MG63 (cell line): ENCODE data around the gene VASP. TPM values are rescaled to one million over a fixed set of nuclear protein-coding genes. Genes with fewer than 3 reads are reported as not detected.

Experiments used
- DNase-seq: peaks from one replicate; pipeline ENCODE4 v3.0.0-alpha.2; 2020
- H3K27me3 ChIP-seq: fragments of 250-450 bp; sonication (Bioruptor Pico); 2 replicates; pipeline ENCODE4 v1.5.1; 2020; ENCODE audit warnings: mild to moderate bottlenecking, moderate library complexity
- H3K36me3 ChIP-seq: fragments of 250-450 bp; sonication (Bioruptor Pico); 2 replicates; pipeline ENCODE4 v1.5.1; 2020; ENCODE audit warnings: mild to moderate bottlenecking, moderate library complexity
- H3K4me3 ChIP-seq: fragments of 250-450 bp; sonication (Bioruptor Pico); 2 replicates; pipeline ENCODE4 v1.5.1; 2020; ENCODE audit warnings: mild to moderate bottlenecking, moderate library complexity
- H3K9me3 ChIP-seq: fragments of 250-450 bp; sonication (Bioruptor Pico); 2 replicates; pipeline ENCODE4 v1.5.1; 2020; ENCODE audit warnings: mild to moderate bottlenecking, moderate library complexity
- total RNA-seq: library from RNA; depleted of rRNA; stranded (reverse); fragments of >200 nt; shearing (Covaris generic); gene quantifications from 2 replicates; pipeline ENCODE4 v1.2.3, GENCODE V29; 2014; ENCODE audit warnings: low replicate concordance; rRNA removed

VASP gene
- 129 and 196 TPM in 2 replicates for total RNA-seq

DNA sequence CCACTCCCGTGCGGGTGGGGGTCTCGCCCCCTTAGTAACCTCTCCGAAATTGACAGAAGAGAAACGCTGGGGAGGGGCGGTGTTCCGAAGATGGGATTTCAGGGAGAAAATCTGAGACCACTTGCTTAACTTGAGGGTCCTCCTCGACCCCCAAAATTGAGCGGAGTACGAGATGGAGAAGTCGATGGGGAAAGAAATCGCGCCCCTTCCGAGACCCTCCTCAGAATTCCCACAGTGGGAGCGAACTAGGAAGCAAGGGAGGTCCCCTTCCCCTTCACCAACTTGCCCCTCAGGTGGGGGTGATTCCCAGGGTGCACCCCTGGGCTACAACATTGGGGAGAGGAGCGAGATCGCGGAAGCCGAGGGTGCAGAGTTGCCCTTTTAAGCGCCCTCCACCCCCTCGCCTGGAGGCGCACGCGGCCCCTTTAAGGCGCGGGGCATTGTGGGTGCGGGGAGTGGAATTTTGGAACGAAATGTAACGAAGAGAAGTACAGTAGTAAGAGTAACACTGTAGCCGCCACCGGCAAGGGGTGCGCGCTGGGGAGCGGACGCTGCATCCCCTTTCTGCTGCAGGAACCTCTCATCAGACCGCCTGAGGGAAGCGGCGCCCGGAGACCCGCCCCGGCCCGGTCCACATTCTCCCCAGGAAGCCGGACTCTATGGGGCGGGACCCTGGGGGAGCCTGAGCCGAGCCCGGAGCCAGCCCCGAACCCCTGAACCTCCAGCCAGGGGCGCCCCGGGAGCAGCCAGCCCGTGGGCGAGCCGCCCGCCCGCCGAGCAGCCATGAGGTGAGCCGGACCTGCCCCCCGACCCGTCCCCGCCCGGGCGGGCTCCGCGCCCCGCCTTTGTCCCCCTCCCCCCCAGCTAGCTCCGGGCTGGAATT, at the start of gene VASP:
Gene VASP (plus strand): TSS at position 491 of the 883 bp plus-strand sequence. CDS start 293 bp downstream, at position 784.
- H3K27me3 ChIP-seq = no peaks in the 10 kb centered on the region

DNA sequence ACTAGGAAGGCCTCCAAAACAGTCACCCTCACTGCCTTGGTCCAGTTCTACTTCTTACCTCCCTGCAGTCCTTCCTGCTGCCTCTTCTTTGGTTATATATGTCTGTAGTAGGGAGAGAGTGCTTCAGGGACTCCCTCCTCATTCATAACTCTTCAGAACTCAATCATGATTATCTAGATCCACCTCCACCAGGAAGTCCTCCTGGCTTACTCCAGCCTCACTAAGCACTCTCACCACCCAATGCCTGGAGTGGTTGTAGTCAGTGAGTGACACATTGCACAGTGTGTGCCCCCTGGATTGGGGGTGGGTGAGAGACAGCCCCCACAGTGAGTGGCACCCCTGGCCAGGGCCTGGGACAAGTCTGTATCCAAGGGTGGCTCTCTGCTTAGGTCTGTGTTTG, 49.5 kb upstream of the VASP start:
- no peak for DNase-seq
- Histone ChIP-seq H3K4me3 (no peak overlapping the region), H3K36me3 (no peaks in the 10 kb centered on the region), H3K9me3 (no peaks in the 10 kb centered on the region), H3K27me3 (no peaks in the 10 kb centered on the region)

More for the DNA sequence above, at the start of gene VASP:
- Histone ChIP-seq H3K36me3 (peaks cover 30% of the 10 kb centered on the region), H3K9me3 (no peaks in the 10 kb centered on the region), H3K4me3 (peak within 1 kb of the TSS; percentile 71)
- peak; percentile 92 for DNase-seq

DNA sequence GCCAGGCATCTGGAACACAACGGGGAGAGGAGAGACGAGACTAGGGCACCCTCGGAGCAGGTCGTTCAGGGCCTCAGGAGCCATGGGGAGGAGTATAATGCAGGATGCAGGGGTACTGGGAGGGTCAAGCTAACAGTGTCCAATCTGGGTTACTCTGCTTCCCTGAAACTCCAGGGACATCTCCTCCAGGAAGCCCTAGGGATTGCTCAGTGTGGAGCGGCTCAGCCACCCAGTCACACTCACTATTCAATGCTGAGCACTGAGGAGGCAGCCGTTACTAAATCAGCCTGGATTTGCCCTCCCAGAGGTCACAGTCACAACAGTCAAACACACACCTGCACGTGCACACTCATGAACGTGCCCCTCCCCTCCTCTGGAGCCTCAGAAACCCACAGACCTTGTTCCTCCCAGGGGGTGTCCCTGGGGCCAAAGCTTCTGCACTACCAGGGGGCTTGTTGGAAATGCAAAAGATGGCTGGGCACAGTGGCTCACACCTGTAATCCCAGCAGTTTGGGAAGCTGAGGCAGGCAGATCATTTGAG, 46.4 kb upstream of the VASP start:
- no peaks in the 10 kb centered on the region for H3K27me3 ChIP-seq
- H3K36me3 ChIP-seq = no peaks in the 10 kb centered on the region
- no peak overlapping the region for H3K4me3 ChIP-seq
- no peaks in the 10 kb centered on the region for H3K9me3 ChIP-seq
- no peak for DNase-seq

DNA sequence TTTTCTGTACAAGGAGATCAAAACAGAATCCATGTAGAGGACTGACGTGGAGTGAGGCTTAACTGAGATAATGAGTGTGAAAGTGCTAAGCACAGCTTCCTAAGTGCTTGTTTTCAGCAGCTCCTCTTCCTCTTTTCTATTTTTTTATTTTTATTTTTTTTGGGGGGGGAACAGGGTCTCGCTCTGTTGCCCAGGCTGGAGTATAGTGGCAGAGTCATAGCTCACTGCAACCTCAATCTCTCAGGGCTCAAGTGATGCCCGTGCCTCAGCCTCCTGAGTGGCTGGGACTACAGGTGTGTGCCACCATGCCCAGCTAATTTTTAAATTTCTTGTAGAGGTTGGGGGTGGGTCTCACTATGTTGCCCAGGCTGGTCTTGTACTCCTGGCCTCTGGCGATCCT, 45.1 kb upstream of the VASP start:
- no peaks in the 10 kb centered on the region for H3K36me3 ChIP-seq
- no peaks in the 10 kb centered on the region for H3K9me3 ChIP-seq
- no peak overlapping the region for H3K4me3 ChIP-seq
- H3K27me3 ChIP-seq = no peaks in the 10 kb centered on the region
- DNase-seq = no peak

DNA sequence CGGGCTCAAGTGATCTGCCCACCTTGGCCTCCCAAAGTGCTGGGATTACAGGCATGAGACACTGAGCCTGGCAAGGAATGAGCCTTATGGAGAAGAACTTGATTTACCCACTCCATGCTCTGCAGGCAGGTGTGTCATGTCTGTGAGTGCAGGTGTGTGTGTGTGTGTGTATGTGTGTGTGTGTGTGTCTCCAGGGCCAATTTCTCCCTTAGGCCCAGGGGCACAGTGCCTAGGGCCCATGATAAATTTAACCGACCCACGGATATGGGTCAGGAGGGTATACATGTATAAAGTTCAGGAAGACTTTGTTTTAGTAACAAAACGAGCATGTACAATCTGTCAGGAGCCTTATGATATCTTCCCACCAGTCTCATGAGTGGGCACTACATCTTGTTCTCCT, 44.0 kb upstream of the VASP start:
- no peaks in the 10 kb centered on the region for H3K27me3 ChIP-seq
- no peaks in the 10 kb centered on the region for H3K9me3 ChIP-seq
- no peaks in the 10 kb centered on the region for H3K36me3 ChIP-seq
- H3K4me3 ChIP-seq = no peak overlapping the region
- no peak for DNase-seq

DNA sequence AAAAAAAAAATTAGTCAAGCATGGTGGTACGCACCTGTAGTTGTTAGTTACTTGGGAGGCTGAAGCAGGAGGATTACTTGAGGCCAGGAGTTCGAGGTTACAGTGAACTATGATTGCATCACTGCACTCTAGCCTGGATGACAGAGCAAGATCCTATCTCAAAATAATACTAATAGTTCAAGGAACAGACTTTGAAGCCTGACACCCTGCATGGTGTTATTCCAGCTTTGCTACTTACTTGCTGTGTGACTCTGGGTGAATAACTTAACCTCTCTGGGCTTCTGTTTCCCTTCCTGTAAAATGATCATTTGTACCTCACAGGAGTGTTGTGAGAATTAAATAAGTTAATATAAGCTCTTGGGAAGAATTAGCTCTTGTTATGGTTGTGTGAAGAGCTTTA, 43.0 kb upstream of the VASP start:
- H3K4me3 ChIP-seq = no peak overlapping the region
- no peaks in the 10 kb centered on the region for H3K9me3 ChIP-seq
- H3K27me3 ChIP-seq = no peaks in the 10 kb centered on the region
- H3K36me3 ChIP-seq = no peaks in the 10 kb centered on the region
- no peak for DNase-seq

DNA sequence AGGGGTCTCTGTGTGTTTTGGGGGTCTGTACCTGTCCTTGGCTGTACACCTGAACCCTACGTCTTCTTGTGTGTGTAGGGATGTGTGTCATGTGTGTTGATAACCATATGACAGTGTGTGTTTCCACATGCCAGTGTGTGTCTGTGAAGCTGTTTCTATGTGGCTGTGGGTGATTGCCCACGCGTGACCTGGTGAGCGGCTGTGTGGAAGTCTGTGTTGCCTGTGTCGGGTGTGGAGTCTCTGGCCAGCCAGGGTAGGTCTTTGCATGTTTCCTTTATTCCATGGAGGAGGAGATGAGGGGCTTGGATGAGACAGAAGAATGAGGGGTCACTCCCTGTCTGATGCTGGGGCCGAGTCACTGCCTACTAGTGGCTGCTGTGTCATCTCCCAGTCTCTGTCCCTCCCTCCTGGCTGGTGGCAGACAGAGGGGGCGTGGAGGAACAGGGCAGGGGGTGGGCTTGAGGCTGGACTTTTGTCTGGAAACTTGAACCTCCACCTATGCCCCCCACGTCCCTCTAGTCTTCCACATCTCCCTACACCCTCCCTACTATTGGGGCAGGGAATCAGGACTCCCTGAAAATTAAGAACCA, 42.3 kb upstream of the VASP start:
- Histone ChIP-seq H3K36me3 (no peaks in the 10 kb centered on the region), H3K9me3 (no peaks in the 10 kb centered on the region), H3K27me3 (no peaks in the 10 kb centered on the region), H3K4me3 (no peak overlapping the region)
- DNase-seq = no peak

DNA sequence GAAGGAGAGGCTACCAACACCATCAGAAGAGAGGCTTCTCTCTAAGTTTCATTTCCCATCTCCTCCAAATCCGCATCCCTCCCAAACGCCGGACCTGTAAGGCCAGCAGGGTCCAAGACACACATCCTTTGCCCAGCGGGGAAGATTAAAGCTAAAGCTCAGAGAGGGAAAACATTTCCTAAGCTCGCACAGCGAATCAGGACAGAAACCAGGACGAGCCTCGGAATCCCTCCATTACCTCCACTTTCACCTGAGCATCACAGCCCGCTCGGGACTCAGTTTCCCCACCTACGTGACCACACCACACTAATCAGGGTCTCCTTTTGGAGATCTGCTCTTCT, 40.2 kb upstream of the VASP start:
- no peak for DNase-seq
- Histone ChIP-seq H3K9me3 (no peaks in the 10 kb centered on the region), H3K4me3 (peak overlapping the region; percentile 77), H3K27me3 (no peaks in the 10 kb centered on the region), H3K36me3 (no peaks in the 10 kb centered on the region)

DNA sequence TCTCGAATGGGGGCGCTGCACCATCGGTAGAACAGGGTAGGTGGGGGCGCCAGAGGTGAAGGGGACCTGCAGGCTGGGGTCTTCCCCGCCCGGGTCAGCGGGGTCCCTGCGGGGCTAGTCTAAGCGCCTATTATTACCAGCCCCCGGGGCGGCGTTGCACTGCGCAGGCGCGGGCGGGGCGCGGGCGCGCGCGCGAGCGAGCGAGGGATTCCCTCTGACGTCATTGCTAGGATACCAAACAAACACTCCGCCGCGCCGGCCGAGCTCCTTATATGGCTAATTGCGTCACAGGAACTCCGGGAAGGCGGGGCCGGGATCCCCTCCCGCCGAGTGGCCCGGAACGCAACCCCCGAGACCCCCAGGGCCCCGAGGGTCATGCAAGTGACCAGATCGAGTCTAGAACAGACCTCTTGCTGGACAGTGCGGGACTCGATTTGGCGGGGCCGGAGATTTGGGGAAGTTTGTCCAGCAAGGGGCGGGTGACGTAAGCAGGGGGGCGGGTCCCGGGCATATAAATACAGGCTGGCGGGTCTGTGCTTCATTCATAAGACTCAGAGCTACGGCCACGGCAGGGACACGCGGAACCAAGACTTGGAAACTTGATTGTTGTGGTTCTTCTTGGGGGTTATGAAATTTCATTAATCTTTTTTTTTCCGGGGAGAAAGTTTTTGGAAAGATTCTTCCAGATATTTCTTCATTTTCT, 39.7 kb upstream of the VASP start, which contains the start of gene FOSB:
Gene FOSB (plus strand): TSS at position 541 of the 703 bp plus-strand sequence. CDS start 591 bp downstream, outside the sequence.
- peak; percentile 90 for DNase-seq

DNA sequence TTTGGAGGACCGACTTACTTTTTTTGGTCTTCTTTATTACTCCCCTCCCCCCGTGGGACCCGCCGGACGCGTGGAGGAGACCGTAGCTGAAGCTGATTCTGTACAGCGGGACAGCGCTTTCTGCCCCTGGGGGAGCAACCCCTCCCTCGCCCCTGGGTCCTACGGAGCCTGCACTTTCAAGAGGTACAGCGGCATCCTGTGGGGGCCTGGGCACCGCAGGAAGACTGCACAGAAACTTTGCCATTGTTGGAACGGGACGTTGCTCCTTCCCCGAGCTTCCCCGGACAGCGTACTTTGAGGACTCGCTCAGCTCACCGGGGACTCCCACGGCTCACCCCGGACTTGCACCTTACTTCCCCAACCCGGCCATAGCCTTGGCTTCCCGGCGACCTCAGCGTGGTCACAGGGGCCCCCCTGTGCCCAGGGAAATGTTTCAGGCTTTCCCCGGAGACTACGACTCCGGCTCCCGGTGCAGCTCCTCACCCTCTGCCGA, 39.1 kb upstream of the VASP start:
- Histone ChIP-seq H3K27me3 (no peaks in the 10 kb centered on the region), H3K36me3 (no peaks in the 10 kb centered on the region), H3K4me3 (peak overlapping the region; percentile 77), H3K9me3 (no peaks in the 10 kb centered on the region)
- peak; percentile 26 for DNase-seq

More for the DNA sequence above, 39.7 kb upstream of the VASP start, which contains the start of gene FOSB:
- H3K27me3 ChIP-seq = no peaks in the 10 kb centered on the region
- H3K4me3 ChIP-seq = peak within 1 kb of the TSS; percentile 77
- no peaks in the 10 kb centered on the region for H3K9me3 ChIP-seq
- no peaks in the 10 kb centered on the region for H3K36me3 ChIP-seq

DNA sequence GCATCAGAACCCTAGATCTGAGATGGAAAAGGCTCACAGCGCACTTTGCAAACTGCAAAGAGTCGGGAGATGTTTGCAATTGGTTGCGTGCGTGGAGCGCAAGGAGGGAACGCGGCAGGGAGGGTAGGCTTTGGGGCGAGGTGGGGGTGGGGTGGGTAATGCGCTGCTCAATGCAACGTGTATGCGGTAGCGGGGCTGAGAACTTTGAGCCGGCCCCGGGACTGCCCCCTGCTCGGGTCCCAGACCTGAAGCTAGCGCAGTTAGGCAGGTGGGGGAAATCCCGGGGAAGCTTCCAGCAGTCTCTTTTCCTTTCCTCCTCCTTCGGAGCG, 38.5 kb upstream of the VASP start:
- Histone ChIP-seq H3K4me3 (peak overlapping the region; percentile 77), H3K9me3 (no peaks in the 10 kb centered on the region), H3K36me3 (no peaks in the 10 kb centered on the region), H3K27me3 (no peaks in the 10 kb centered on the region)
- no peak for DNase-seq

DNA sequence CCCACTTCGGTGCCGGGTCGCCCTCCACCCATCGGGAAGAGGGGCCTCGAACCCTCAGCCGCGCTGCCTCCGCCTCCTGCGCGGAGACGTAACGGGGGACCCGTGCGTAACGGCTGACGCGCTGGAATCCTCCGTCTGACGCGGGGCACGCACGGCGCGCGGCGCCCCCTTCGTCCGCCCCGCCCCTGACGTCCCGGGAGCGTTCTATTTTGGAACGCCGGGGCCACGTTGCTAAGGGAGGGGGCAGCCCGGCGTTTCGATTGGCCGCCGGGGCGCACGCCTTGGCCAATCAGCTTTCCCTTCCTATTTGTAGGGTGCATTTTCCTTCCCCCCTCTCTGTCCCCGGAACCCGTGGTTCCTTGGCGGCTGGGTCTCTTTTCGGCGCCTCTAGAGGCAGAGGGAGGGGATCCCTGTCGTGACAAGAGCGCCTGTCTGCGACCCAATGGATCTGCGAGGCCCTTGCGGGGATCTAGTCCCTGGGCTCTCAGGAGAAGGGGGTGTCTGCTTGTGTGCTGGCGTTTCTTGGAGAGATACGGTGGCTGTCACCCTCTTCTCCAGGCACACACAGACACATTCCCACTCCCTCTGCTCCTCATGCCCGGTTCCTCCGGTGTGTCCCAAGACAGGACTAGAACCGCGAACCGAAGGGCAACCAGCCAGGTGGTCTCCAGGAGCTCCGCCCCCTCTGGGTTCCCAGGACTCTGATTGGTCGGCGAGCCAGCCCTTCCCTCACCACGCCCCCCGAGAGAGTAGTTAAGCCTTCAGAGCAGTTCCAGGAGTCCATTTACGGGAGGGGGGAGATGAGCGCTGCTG, 37.9 kb upstream of the VASP start:
- peak overlapping the region; percentile 77 for H3K4me3 ChIP-seq
- no peaks in the 10 kb centered on the region for H3K36me3 ChIP-seq
- H3K27me3 ChIP-seq = no peaks in the 10 kb centered on the region
- peak; percentile 95 for DNase-seq
- no peaks in the 10 kb centered on the region for H3K9me3 ChIP-seq

DNA sequence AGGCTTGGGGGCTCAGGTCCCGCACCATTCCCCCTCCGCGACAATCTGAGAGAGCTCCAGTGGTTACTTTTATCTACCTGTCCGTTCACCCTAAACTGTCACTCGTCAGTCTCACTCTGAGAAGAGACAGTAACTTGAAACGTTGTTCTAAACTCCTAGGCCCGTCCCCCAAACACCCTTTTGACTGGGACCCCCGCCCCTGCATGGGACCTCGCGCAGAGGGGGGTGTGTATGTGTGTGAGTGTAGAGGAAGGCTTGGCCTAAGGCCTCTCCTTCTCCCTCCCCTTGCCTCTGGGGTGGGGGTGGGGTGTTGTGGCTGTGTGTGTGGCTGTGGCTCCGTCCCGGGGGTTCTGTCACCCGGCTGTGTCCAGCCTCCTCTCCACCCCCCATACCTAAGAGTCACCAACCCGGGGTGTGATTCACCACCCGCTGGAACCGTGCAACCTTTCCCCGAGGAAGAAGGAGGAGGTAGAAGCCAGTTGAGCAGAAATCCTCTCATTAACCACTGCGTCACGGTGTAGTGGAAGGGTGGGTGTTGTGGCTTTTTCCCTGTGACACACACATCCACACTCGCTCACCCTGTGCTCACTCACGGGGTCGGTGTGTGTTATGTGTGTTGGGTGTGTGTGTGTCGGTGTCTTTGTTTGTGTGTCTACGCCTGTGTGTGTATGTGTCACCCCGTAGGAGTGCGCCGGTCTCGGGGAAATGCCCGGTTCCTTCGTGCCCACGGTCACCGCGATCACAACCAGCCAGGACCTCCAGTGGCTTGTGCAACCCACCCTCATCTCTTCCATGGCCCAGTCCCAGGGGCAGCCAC, 37.1 kb upstream of the VASP start:
- peak; percentile 62 for DNase-seq
- Histone ChIP-seq H3K27me3 (no peaks in the 10 kb centered on the region), H3K4me3 (peak overlapping the region; percentile 77), H3K9me3 (no peaks in the 10 kb centered on the region), H3K36me3 (no peaks in the 10 kb centered on the region)

DNA sequence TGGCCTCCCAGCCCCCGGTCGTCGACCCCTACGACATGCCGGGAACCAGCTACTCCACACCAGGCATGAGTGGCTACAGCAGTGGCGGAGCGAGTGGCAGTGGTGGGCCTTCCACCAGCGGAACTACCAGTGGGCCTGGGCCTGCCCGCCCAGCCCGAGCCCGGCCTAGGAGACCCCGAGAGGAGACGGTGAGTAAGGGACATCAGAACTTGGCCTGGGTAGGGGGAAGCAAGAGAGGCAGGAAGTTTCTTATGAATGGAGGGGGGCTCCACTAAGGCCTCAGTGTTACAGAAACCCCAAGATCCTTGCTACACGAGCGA, 36.6 kb upstream of the VASP start:
- no peak for DNase-seq

DNA sequence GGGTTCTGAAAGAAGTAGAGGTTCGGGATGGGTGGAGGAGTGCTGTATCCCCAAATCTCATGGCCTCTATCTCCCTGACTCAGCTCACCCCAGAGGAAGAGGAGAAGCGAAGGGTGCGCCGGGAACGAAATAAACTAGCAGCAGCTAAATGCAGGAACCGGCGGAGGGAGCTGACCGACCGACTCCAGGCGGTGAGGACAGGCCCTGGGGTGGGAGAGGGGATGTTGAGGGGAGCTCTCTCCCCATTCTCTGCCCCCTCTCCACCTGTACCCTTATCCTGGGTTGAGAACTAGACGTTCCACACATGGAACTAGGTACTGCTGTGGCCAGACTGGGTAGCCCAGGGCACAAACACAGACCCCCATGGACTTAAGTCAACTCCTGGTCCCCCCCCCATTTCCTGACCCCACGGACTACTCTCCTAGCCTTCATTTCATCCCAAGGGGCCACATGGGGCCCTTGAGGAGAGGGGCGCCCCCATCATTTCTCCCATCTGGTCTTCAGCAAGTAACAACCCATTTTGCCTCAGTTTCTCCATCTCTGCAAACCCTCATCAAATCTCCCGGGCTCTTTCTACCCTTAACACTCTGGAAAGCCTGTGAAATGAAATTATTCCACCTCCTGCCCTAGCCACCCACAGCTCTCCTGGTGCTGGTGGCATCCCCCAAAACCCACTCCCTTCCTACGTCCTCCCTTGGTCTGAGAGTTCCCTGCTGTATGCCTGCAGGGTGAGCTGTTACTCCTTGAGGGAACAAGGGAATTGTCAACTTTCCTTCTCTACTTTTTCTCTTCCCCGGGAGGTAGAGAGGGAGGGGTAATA, 36.0 kb upstream of the VASP start:
- H3K4me3 ChIP-seq = no peak overlapping the region
- no peaks in the 10 kb centered on the region for H3K9me3 ChIP-seq
- no peaks in the 10 kb centered on the region for H3K27me3 ChIP-seq
- H3K36me3 ChIP-seq = no peaks in the 10 kb centered on the region
- no peak for DNase-seq

More for the DNA sequence above, 36.6 kb upstream of the VASP start:
- H3K36me3 ChIP-seq = no peaks in the 10 kb centered on the region
- no peaks in the 10 kb centered on the region for H3K9me3 ChIP-seq
- H3K27me3 ChIP-seq = no peaks in the 10 kb centered on the region
- H3K4me3 ChIP-seq = no peak overlapping the region
